ENCODE results near the gene TMEM101. TPM values are rescaled to one million over a fixed set of nuclear protein-coding genes. Genes with fewer than 3 reads are reported as not detected.
A peak's percentile ranks its signal among the peaks of the same experiment; 100 is the strongest.

TMEM101 gene
- polyA plus RNA-seq, 1 of the 3 experiments (the other 2 are of a cell fraction) = 62.9 TPM

DNA sequence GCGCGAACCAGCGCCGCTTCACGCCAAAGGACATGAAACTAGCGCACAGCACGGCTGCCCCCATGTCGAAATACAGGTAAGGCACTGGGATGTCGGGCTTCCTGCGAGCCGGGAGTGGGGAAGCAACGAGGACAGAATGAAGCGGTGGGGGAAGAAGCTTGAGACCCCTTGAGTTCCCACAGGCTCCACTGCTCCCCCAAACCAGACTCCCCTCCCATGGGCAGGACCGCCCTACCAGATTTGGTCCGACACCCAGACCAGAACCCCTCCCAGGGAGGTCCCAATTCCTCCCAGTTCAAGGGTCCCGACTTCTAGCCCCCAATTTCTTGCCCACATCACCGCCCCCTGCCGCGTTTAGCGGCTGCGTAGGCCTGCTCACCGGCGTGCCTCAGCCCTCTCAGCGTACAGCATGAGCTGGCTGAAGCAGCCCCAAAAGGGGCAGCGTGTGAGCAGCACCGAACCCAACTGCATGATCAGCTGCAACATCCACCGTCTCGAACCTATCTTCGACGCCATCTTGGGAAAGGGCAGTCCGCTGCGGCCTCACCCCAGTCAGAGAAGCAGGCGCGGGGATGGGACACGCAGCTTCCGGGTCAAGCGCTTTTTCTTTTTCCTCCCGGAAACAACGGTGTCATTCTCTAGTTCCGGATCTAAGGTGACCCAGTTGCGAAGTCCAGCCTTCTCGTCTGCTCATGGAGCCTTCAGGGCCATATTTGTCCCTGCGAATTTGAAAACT lies at the start of gene TMEM101 (continued):
- no peak for TF ChIP-seq NFIC (IDR thresholded peaks at IDR 0.05; ENCODE audit: borderline replicate concordance)
- TF ChIP-seq SMC3 (IDR thresholded peaks at IDR 0.05; ENCODE audit: low read depth, low read length) = no peak
- TF ChIP-seq, protein P1, sequence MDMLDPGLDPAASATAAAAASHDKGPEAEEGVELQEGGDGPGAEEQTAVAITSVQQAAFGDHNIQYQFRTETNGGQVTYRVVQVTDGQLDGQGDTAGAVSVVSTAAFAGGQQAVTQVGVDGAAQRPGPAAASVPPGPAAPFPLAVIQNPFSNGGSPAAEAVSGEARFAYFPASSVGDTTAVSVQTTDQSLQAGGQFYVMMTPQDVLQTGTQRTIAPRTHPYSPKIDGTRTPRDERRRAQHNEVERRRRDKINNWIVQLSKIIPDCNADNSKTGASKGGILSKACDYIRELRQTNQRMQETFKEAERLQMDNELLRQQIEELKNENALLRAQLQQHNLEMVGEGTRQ (IDR thresholded peaks at IDR 0.05; ENCODE audit: borderline replicate concordance, low read depth, low read length) = no peak
- no peak for TF ChIP-seq TEAD4 (IDR thresholded peaks at IDR 0.05; ENCODE audit: borderline replicate concordance, insufficient read depth)
- peak; percentile 88; the same call in 1 of the 2 replicates for TF ChIP-seq SIN3A (IDR thresholded peaks at IDR 0.05; ENCODE audit: borderline replicate concordance, low read depth, low read length)
- TF ChIP-seq NRF1 (IDR thresholded peaks at IDR 0.05; ENCODE audit: low read depth, low read length) = peak; percentile 77
- TF ChIP-seq GABPA (IDR thresholded peaks at IDR 0.05; ENCODE audit: low read depth) = peak; percentile 97
- TF ChIP-seq, protein P2, sequence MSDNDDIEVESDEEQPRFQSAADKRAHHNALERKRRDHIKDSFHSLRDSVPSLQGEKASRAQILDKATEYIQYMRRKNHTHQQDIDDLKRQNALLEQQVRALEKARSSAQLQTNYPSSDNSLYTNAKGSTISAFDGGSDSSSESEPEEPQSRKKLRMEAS (IDR thresholded peaks at IDR 0.05; ENCODE audit: low read depth) = peak; percentile 91
- no peak for TF ChIP-seq FOXJ3 (CRISPR knock-in tag; IDR thresholded peaks at IDR 0.05)
- no peak for TF ChIP-seq FOXM1 (IDR thresholded peaks at IDR 0.05; ENCODE audit: low read depth)
- TF ChIP-seq PBX3 (IDR thresholded peaks at IDR 0.05) = 0 out of 2 replicates have a peak, but pooled peaks have one; percentile 23

GRCh38 chr17:44063704-44064639 lies 49.2 kb upstream of the TMEM101 start:
- Histone ChIP-seq H3K9me3 (no peaks in the 10 kb centered on the region), H4K20me1 (ENCODE audit: insufficient read depth) (peaks cover 35% of the 10 kb centered on the region), H3K4me3 (ENCODE audit: low read depth in 2 of 2, low read length in 1 of 2) (no peak overlapping the region), H3K27me3 (ENCODE audit: insufficient read depth) (no peaks in the 10 kb centered on the region), H3K79me2 (ENCODE audit: insufficient read depth) (peaks cover 79% of the 10 kb centered on the region), H3F3A (replicated peaks; ENCODE audit: insufficient read depth) (peaks cover 19% of the 10 kb centered on the region), H3K4me1 (ENCODE audit: control insufficient read depth in 1 of 2, insufficient read depth in 2 of 2, low read depth in 1 of 2, low read length in 1 of 2) (peaks cover 0 to 7% of the 10 kb centered on the region in 2 experiments; a peak in 1 of 4 replicates), H3K4me2 (peak overlapping the region; percentile 23; the same call in 1 of the 2 replicates), H3K36me3 (replicated peaks in 1 of 2; ENCODE audit: control insufficient read depth in 1 of 2, insufficient read depth in 2 of 2, low read length in 1 of 2) (peaks cover 16 to 43% of the 10 kb centered on the region in 2 experiments), H3K9me2 (no peaks in the 10 kb centered on the region), H2AFZ (ENCODE audit: low read depth) (no peak overlapping the region), H3K27ac (ENCODE audit: low read depth in 2 of 2, low read length in 1 of 2) (no peak overlapping the region), H3K9ac (no peak overlapping the region)
- 92% methylated on average over 10 of the region's 10 CpGs for WGBS (ENCODE audit: low lambda C conversion rate)
- no peak for DNase-seq
- ChIA-PET CTCF (interaction anchor here (1.3 to 1.4 kb wide), 2 partner anchors 23 to 52 kb away, joined by 3 to 4 read pairs; no protein-coding TSS in a partner anchor), POLR2A (interaction anchor here (1.1 kb wide), 1 partner anchor 60 kb away, joined by 3 read pairs; the partner anchor contains the start of gene HDAC5)
- no peak for TF ChIP-seq RXRA (IDR thresholded peaks at IDR 0.05; ENCODE audit: borderline replicate concordance, low read depth)
- TF ChIP-seq, protein P3, sequence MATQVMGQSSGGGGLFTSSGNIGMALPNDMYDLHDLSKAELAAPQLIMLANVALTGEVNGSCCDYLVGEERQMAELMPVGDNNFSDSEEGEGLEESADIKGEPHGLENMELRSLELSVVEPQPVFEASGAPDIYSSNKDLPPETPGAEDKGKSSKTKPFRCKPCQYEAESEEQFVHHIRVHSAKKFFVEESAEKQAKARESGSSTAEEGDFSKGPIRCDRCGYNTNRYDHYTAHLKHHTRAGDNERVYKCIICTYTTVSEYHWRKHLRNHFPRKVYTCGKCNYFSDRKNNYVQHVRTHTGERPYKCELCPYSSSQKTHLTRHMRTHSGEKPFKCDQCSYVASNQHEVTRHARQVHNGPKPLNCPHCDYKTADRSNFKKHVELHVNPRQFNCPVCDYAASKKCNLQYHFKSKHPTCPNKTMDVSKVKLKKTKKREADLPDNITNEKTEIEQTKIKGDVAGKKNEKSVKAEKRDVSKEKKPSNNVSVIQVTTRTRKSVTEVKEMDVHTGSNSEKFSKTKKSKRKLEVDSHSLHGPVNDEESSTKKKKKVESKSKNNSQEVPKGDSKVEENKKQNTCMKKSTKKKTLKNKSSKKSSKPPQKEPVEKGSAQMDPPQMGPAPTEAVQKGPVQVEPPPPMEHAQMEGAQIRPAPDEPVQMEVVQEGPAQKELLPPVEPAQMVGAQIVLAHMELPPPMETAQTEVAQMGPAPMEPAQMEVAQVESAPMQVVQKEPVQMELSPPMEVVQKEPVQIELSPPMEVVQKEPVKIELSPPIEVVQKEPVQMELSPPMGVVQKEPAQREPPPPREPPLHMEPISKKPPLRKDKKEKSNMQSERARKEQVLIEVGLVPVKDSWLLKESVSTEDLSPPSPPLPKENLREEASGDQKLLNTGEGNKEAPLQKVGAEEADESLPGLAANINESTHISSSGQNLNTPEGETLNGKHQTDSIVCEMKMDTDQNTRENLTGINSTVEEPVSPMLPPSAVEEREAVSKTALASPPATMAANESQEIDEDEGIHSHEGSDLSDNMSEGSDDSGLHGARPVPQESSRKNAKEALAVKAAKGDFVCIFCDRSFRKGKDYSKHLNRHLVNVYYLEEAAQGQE (IDR thresholded peaks at IDR 0.05; ENCODE audit: low read depth, low read length) = no peak
- TF ChIP-seq ELF1 (IDR thresholded peaks at IDR 0.05) = no peak
- no peak for TF ChIP-seq JUND (IDR thresholded peaks at IDR 0.05)
- TF ChIP-seq, protein P4, sequence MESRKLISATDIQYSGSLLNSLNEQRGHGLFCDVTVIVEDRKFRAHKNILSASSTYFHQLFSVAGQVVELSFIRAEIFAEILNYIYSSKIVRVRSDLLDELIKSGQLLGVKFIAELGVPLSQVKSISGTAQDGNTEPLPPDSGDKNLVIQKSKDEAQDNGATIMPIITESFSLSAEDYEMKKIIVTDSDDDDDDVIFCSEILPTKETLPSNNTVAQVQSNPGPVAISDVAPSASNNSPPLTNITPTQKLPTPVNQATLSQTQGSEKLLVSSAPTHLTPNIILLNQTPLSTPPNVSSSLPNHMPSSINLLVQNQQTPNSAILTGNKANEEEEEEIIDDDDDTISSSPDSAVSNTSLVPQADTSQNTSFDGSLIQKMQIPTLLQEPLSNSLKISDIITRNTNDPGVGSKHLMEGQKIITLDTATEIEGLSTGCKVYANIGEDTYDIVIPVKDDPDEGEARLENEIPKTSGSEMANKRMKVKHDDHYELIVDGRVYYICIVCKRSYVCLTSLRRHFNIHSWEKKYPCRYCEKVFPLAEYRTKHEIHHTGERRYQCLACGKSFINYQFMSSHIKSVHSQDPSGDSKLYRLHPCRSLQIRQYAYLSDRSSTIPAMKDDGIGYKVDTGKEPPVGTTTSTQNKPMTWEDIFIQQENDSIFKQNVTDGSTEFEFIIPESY (IDR thresholded peaks at IDR 0.05; ENCODE audit: borderline replicate concordance, low read depth) = no peak
- TF ChIP-seq MXI1 (IDR thresholded peaks at IDR 0.05; ENCODE audit: low read depth, low read length) = no peak
- no peak for TF ChIP-seq GABPA (IDR thresholded peaks at IDR 0.05; ENCODE audit: low read depth)
- TF ChIP-seq NFIC (IDR thresholded peaks at IDR 0.05; ENCODE audit: borderline replicate concordance) = no peak
- TF ChIP-seq POLR2AphosphoS5 (IDR thresholded peaks at IDR 0.05; ENCODE audit: low read depth, low read length) = no peak
- TF ChIP-seq SIN3A (IDR thresholded peaks at IDR 0.05; ENCODE audit: borderline replicate concordance, low read depth, low read length) = no peak
- no peak for TF ChIP-seq FOSL2 (IDR thresholded peaks at IDR 0.05; ENCODE audit: borderline replicate concordance, low read depth)

Data from SK-N-SH (cell line).